SK-N-SH (cell line): Measurements from ENCODE around the gene IL27RA. TPM values are rescaled to one million over a fixed set of nuclear protein-coding genes. Genes with fewer than 3 reads are reported as not detected.
A peak's percentile ranks its signal among the peaks of the same experiment; 100 is the strongest.

ENCODE experiments used
- CTCF ChIA-PET: fragments of 300-600, 350-600 bp; formaldehyde crosslinking; extraction: SDS; loops from one replicate; lab custom pipeline; 2021; lab: Yijun Ruan, JAX
- POLR2A ChIA-PET: fragments of 350-600 bp; sonication (Branson Sonifier 250); formaldehyde crosslinking; extraction: SDS; loops from one replicate; lab custom pipeline; 2020; ENCODE audit warnings: antibody characterized with exemption, inconsistent platforms; lab: Yijun Ruan, JAX
- DNase-seq: peaks from one replicate; pipeline ENCODE4 v3.0.0; 2012
- H2AFZ ChIP-seq: fragments of 200-600 bp; sonication (generic); 2 replicates; pipeline ENCODE4 v1.8.1; 2016; ENCODE audit warnings: antibody characterized with exemption, mild to moderate bottlenecking, low read depth
- H3F3A ChIP-seq: fragments of 200-600 bp; sonication (generic); replicated peaks from 2 replicates; pipeline ENCODE3; 2016; ENCODE audit warnings: antibody characterized with exemption, mild to moderate bottlenecking; ENCODE audit not compliant: insufficient read depth
- H3K27ac ChIP-seq, 2 experiments: fragments of 200-500 bp in 1 of 2; fragments of 200-600 bp in 1 of 2; sonication (Bioruptor generic) in 1 of 2; sonication (generic), shearing (Covaris generic) in 1 of 2; 2 replicates each; pipeline versions ENCODE4 v1.5.1 to v1.6.1; 2014 to 2016; ENCODE audit warnings: low read depth in 2 of 2, inconsistent platforms in 1 of 2, low read length in 1 of 2, mild to moderate bottlenecking in 1 of 2, mixed read lengths in 1 of 2
- H3K27me3 ChIP-seq: fragments of 200-600 bp; sonication (generic), shearing (Covaris generic); 2 replicates; pipeline ENCODE4 v1.6.1; 2016; ENCODE audit warnings: mixed run types; ENCODE audit not compliant: insufficient read depth
- H3K36me3 ChIP-seq, 2 experiments: fragments of 200-500 bp in 1 of 2; fragments of 200-600 bp in 1 of 2; sonication (Bioruptor generic) in 1 of 2; sonication (generic) in 1 of 2; replicated peaks in 1 of 2; 2 replicates each; pipeline versions ENCODE3 to v1.5.1; 2014 to 2016; ENCODE audit warnings: low read length in 1 of 2, mild to moderate bottlenecking in 1 of 2; ENCODE audit not compliant: insufficient read depth in 2 of 2, control insufficient read depth in 1 of 2
- H3K4me1 ChIP-seq, 2 experiments: fragments of 200-500 bp in 1 of 2; fragments of 200-600 bp in 1 of 2; sonication (Bioruptor generic) in 1 of 2; sonication (generic), shearing (Covaris generic) in 1 of 2; 2 replicates each; pipeline versions ENCODE4 v1.5.1 to v1.6.1; 2014 to 2016; ENCODE audit warnings: low read depth in 1 of 2, low read length in 1 of 2, mixed run types in 1 of 2; ENCODE audit not compliant: insufficient read depth in 2 of 2, control insufficient read depth in 1 of 2
- H3K4me2 ChIP-seq: fragments of 200-600 bp; sonication (generic), shearing (Covaris generic); 2 replicates; pipeline ENCODE4 v1.6.1; 2017; ENCODE audit warnings: mixed run types
- H3K4me3 ChIP-seq, 2 experiments: fragments of 200-500 bp in 1 of 2; fragments of 200-600 bp in 1 of 2; sonication (Bioruptor generic) in 1 of 2; sonication (generic), shearing (Covaris generic) in 1 of 2; 2 replicates each; pipeline versions ENCODE4 v1.5.1 to v1.8.1; 2014 to 2016; ENCODE audit warnings: low read depth in 2 of 2, inconsistent platforms in 1 of 2, low read length in 1 of 2, mild to moderate bottlenecking in 1 of 2, mixed read lengths in 1 of 2, moderate library complexity in 1 of 2
- H3K79me2 ChIP-seq: fragments of 200-600 bp; sonication (generic); 2 replicates; pipeline ENCODE4 v1.8.1; 2017; ENCODE audit warnings: mild to moderate bottlenecking; ENCODE audit not compliant: insufficient read depth
- H3K9ac ChIP-seq: fragments of 200-600 bp; sonication (generic); 2 replicates; pipeline ENCODE4 v1.6.1; 2017; ENCODE audit warnings: mixed run types
- H3K9me2 ChIP-seq: fragments of 200-600 bp; sonication (generic); 2 replicates; pipeline ENCODE4 v1.6.1; 2017; ENCODE audit warnings: mixed run types
- H3K9me3 ChIP-seq: fragments of 200-600 bp; sonication (generic); 2 replicates; pipeline ENCODE4 v1.6.1; 2017; ENCODE audit warnings: mixed run types, mild to moderate bottlenecking, moderate library complexity
- H4K20me1 ChIP-seq: fragments of 200-600 bp; sonication (generic); 2 replicates; pipeline ENCODE4 v1.6.1; 2017; ENCODE audit warnings: mild to moderate bottlenecking, mixed run types; ENCODE audit not compliant: insufficient read depth
- ELF1 ChIP-seq: IDR thresholded peaks from 2 replicates; pipeline ENCODE4 v1.4.0; 2012
- FOSL2 ChIP-seq: IDR thresholded peaks from 2 replicates; pipeline ENCODE4 v1.4.0; 2012; ENCODE audit warnings: low read depth, mild to moderate bottlenecking, moderate library complexity, borderline replicate concordance
- FOXJ3 ChIP-seq: sonication (generic); formaldehyde crosslinking; IDR thresholded peaks from 2 replicates; pipeline ENCODE4 v1.5.1; 2020; ENCODE audit warnings: mild to moderate bottlenecking, missing genetic modification reagents
- FOXM1 ChIP-seq: IDR thresholded peaks from 2 replicates; pipeline ENCODE4 v1.4.0; 2012; ENCODE audit warnings: low read depth, mild to moderate bottlenecking
- GABPA ChIP-seq: IDR thresholded peaks from 2 replicates; pipeline ENCODE4 v1.4.0; 2012; ENCODE audit warnings: low read depth, mild to moderate bottlenecking
- GATA2 ChIP-seq: sonication (generic); formaldehyde crosslinking; IDR thresholded peaks from 2 replicates; pipeline ENCODE4 v1.5.0; 2020; ENCODE audit warnings: mild to moderate bottlenecking, missing genetic modification reagents
- RAD21 ChIP-seq: IDR thresholded peaks from 2 replicates; pipeline ENCODE4 v1.6.1; 2012; ENCODE audit warnings: mild to moderate bottlenecking, low read length
- RCOR1 ChIP-seq: fragments of 150-350 bp; IDR thresholded peaks from 2 replicates; pipeline ENCODE4 v1.6.1; 2017; ENCODE audit warnings: antibody characterized with exemption, low read length
- RXRA ChIP-seq: IDR thresholded peaks from 2 replicates; pipeline ENCODE4 v1.4.0; 2012; ENCODE audit warnings: low read depth, mild to moderate bottlenecking, borderline replicate concordance
- TAF1 ChIP-seq: IDR thresholded peaks from 2 replicates; pipeline ENCODE4 v1.6.1; 2012; ENCODE audit warnings: low read depth, mild to moderate bottlenecking, low read length, moderate library complexity, borderline replicate concordance
- TCF12 ChIP-seq: IDR thresholded peaks from 2 replicates; pipeline ENCODE4 v1.4.0; 2012
- TEAD4 ChIP-seq: IDR thresholded peaks from 2 replicates; pipeline ENCODE4 v1.4.0; 2012; ENCODE audit warnings: mild to moderate bottlenecking, borderline replicate concordance; ENCODE audit not compliant: insufficient read depth
- YY1 ChIP-seq: IDR thresholded peaks from 2 replicates; pipeline ENCODE4 v1.4.0; 2012; ENCODE audit warnings: low read depth, mild to moderate bottlenecking
- WGBS: methylation state at CpG from one replicate; pipeline ENCODE4 v1.1.6; 2017; ENCODE audit warnings: low lambda C conversion rate; 5-methylcytosine and 5-hydroxymethylcytosine counted together
- polyA plus RNA-seq, 3 experiments: library from polyadenylated mRNA; depleted of rRNA; stranded (reverse); fragments of >200 nt; gene quantifications; 2 replicates each; pipeline ENCODE4 v1.2.3, GENCODE V29; 2012
- TF ChIP-seq, protein P1 (sequence below): fragments of 150-350 bp; IDR thresholded peaks from 2 replicates; pipeline ENCODE4 v1.6.1; 2017; ENCODE audit warnings: antibody characterized with exemption, low read length, low read depth, borderline replicate concordance
- TF ChIP-seq, protein P2 (sequence below): fragments of 150-350 bp; IDR thresholded peaks from 2 replicates; pipeline ENCODE4 v1.6.1; 2016; ENCODE audit warnings: mild to moderate bottlenecking, low read depth, low read length
- TF ChIP-seq, protein P3 (sequence below): IDR thresholded peaks from 2 replicates; pipeline ENCODE4 v1.4.0; 2012; ENCODE audit warnings: low read depth

IL27RA gene
- polyA plus RNA-seq, 1 of the 3 experiments (the other 2 are of a cell fraction), result 9.3 TPM

DNA sequence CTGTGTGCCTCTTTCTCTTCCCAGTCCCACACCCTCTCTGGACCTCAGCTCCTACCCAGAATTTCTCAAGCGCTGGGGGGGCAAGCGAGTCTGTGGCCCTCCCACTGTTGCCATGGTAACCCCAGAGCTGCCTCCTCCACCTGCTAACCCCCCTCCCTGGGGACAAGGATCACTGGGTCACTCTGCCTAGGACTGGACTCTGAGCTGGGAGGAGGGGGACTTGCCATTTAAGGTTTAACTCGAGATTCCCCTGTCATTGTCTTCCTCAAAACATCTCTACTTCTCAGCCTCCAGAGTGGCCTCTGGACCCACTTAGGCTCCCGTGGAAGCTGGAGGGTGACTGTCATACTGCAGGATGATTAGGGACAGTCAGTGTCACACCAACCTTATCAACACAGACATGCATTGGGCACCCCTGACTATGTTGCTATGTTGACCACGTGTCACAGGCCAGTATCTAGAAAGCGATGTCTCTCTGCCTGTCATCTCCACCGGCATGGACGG lies 28.1 kb downstream of the IL27RA start:
- Histone ChIP-seq H3K4me3 (no peak overlapping the region), H3K9me2 (no peaks in the 10 kb centered on the region), H3K27ac (no peak overlapping the region), H2AFZ (no peak overlapping the region), H3F3A (peaks cover 11% of the 10 kb centered on the region), H3K4me2 (no peak overlapping the region), H3K79me2 (no peaks in the 10 kb centered on the region), H3K36me3 (no peaks in the 10 kb centered on the region), H3K9me3 (no peaks in the 10 kb centered on the region), H3K4me1 (peaks cover 6 to 10% of the 10 kb centered on the region in 2 experiments; a peak in 2 of 4 replicates), H3K27me3 (no peaks in the 10 kb centered on the region), H4K20me1 (no peaks in the 10 kb centered on the region), H3K9ac (no peak overlapping the region)
- POLR2A ChIA-PET, result interaction anchor here (1.6 kb wide), 1 partner anchor 14 kb away, joined by 4 read pairs; no protein-coding TSS in a partner anchor
- TF ChIP-seq ELF1, result no peak
- TF ChIP-seq GATA2, result no peak
- TF ChIP-seq FOXM1, result no peak
- no peak for TF ChIP-seq GABPA
- no peak for TF ChIP-seq YY1
- TF ChIP-seq, protein P1, sequence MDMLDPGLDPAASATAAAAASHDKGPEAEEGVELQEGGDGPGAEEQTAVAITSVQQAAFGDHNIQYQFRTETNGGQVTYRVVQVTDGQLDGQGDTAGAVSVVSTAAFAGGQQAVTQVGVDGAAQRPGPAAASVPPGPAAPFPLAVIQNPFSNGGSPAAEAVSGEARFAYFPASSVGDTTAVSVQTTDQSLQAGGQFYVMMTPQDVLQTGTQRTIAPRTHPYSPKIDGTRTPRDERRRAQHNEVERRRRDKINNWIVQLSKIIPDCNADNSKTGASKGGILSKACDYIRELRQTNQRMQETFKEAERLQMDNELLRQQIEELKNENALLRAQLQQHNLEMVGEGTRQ, result no peak
- TF ChIP-seq FOXJ3 (CRISPR knock-in tag), result no peak
- no peak for TF ChIP-seq FOSL2
- TF ChIP-seq TAF1, result no peak
- TF ChIP-seq, protein P2, sequence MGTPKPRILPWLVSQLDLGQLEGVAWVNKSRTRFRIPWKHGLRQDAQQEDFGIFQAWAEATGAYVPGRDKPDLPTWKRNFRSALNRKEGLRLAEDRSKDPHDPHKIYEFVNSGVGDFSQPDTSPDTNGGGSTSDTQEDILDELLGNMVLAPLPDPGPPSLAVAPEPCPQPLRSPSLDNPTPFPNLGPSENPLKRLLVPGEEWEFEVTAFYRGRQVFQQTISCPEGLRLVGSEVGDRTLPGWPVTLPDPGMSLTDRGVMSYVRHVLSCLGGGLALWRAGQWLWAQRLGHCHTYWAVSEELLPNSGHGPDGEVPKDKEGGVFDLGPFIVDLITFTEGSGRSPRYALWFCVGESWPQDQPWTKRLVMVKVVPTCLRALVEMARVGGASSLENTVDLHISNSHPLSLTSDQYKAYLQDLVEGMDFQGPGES, result no peak
- TF ChIP-seq RCOR1, result no peak
- TF ChIP-seq TEAD4, result no peak
- no peak for TF ChIP-seq TCF12
- no peak for TF ChIP-seq RAD21
- no peak for TF ChIP-seq RXRA
- TF ChIP-seq, protein P3, sequence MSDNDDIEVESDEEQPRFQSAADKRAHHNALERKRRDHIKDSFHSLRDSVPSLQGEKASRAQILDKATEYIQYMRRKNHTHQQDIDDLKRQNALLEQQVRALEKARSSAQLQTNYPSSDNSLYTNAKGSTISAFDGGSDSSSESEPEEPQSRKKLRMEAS, result no peak
- peak; percentile 23 for DNase-seq
- 27% methylated on average over 6 of the region's 8 CpGs for WGBS
- CTCF ChIA-PET, result interaction anchor here (0.7 to 8.1 kb wide), 27 partner anchors 11 to 290 kb away, joined by 3 to 146 read pairs (median 4); partner anchors contain the start of genes DCAF15, IL27RA and MISP3
